GM21360 (cell line): ENCODE data around the gene DUSP5.

Experiments
- ATAC-seq: cut with Tn5 transposase; IDR thresholded peaks from one replicate; pipeline ENCODE4 v1.9.1; 2021; ENCODE audit warnings: mild to moderate bottlenecking, moderate library complexity; ENCODE audit not compliant: unreplicated experiment

DUSP5 gene

GRCh38 chr10:110499796-110500514, 2.2 kb downstream of the DUSP5 start:
- no peak for ATAC-seq

GRCh38 chr10:110500515-110500905, 2.8 kb downstream of the DUSP5 start:
- ATAC-seq = no peak

GRCh38 chr10:110501142-110501937, 3.6 kb downstream of the DUSP5 start:
- ATAC-seq = no peak

GRCh38 chr10:110502072-110502845, 4.6 kb downstream of the DUSP5 start:
- ATAC-seq = no peak

GRCh38 chr10:110502851-110503301, 5.2 kb downstream of the DUSP5 start:
- peak; percentile 38 for ATAC-seq

GRCh38 chr10:110503528-110504110, 5.9 kb downstream of the DUSP5 start:
- no peak for ATAC-seq

- peak; percentile 74 for ATAC-seq
Observed at GRCh38 chr10:110504111-110504735, 6.5 kb downstream of the DUSP5 start.

GRCh38 chr10:110505130-110505770, 7.5 kb downstream of the DUSP5 start:
- no peak for ATAC-seq

GRCh38 chr10:110506448-110506847, 8.7 kb downstream of the DUSP5 start:
- no peak for ATAC-seq

- no peak for ATAC-seq
Observed at GRCh38 chr10:110507346-110507745, 9.6 kb downstream of the DUSP5 start.

GRCh38 chr10:110508159-110508788, 10.6 kb downstream of the DUSP5 start:
- no peak for ATAC-seq

GRCh38 chr10:110508806-110509544, 11.3 kb downstream of the DUSP5 start:
- ATAC-seq = no peak

GRCh38 chr10:110509560-110509959, 11.9 kb downstream of the DUSP5 start:
- ATAC-seq = no peak

- ATAC-seq = no peak
Observed at GRCh38 chr10:110510086-110510485, 12.4 kb downstream of the DUSP5 start.

- no peak for ATAC-seq
Observed at GRCh38 chr10:110510730-110511129, 13.0 kb downstream of the DUSP5 start.

GRCh38 chr10:110511734-110512449, 14.2 kb downstream of the DUSP5 start:
- ATAC-seq = no peak

- ATAC-seq = no peak
Observed at GRCh38 chr10:110512461-110513187, 14.9 kb downstream of the DUSP5 start.

- no peak for ATAC-seq
Observed at GRCh38 chr10:110513949-110514348, 16.2 kb downstream of the DUSP5 start.
